Vagina (tissue), 2 donors: ENCODE data around the gene RPLP1. TPM values are rescaled to one million over a fixed set of nuclear protein-coding genes. Genes with fewer than 3 reads are reported as not detected.

Experiments used
- DNase-seq, 2 donors: peaks; one replicate each; pipeline ENCODE4 v3.0.0-alpha.2; 2017; ENCODE audit errors: extremely low spot score in 2 of 2
- H3K27ac ChIP-seq: fragments of 200-600 bp; sonication (generic); one replicate; pipeline ENCODE4 v1.5.1; 2019
- H3K27me3 ChIP-seq: fragments of 200-600 bp; sonication (generic); one replicate; pipeline ENCODE4 v1.5.1; 2019
- H3K36me3 ChIP-seq, 2 donors: fragments of 200-600 bp; sonication (generic); one replicate each; pipeline ENCODE4 v1.5.1; 2017 to 2019
- H3K4me1 ChIP-seq: fragments of 200-600 bp; sonication (generic); one replicate; pipeline ENCODE4 v1.5.1; 2019
- H3K4me3 ChIP-seq, 2 donors: fragments of 200-600 bp; sonication (generic); 1 replicate in 1 of 2; 2 replicates in 1 of 2; pipeline ENCODE4 v1.5.1; 2016 to 2019
- H3K9me3 ChIP-seq: fragments of 200-600 bp; sonication (generic); one replicate; pipeline ENCODE4 v1.5.1; 2019
- CTCF ChIP-seq, 3 experiments: fragments of 450-650 bp in 2 of 3; fragments of 200-600 bp in 1 of 3; sonication (generic) in 1 of 3; IDR thresholded peaks; one replicate each; pipeline ENCODE4 v1.5.1; 2017 to 2019; ENCODE audit warnings: antibody characterized with exemption in 3 of 3, mild to moderate bottlenecking in 2 of 3, moderate library complexity in 2 of 3
- POLR2A ChIP-seq, 2 donors: fragments of 450-650 bp; IDR thresholded peaks; one replicate each; pipeline ENCODE4 v1.6.1; 2017; ENCODE audit warnings: antibody characterized with exemption in 2 of 2, mild to moderate bottlenecking in 2 of 2, moderate library complexity in 2 of 2
- POLR2AphosphoS5 ChIP-seq, 2 donors: sonication (generic); formaldehyde crosslinking; IDR thresholded peaks; one replicate each; pipeline ENCODE4 v1.9.0; 2017; ENCODE audit warnings: antibody characterized with exemption in 2 of 2, mild to moderate bottlenecking in 2 of 2, low read depth in 1 of 2; ENCODE audit not compliant: insufficient read depth in 1 of 2
- intact Hi-C: fragments of 100-400 bp; cut with DNase I; formaldehyde crosslinking; loops from one replicate; pipeline ENCODE4 v1.15.1; 2023
- total RNA-seq: library from RNA; depleted of rRNA; stranded (reverse); fragments of >200 nt; gene quantifications from one replicate; pipeline ENCODE4 v1.2.3, GENCODE V29; 2016

Gene RPLP1
- total RNA-seq, 1 donor from 2014 or later, result 1,258 TPM

GRCh38 chr15:69498987-69499386 is 46.4 kb downstream of the RPLP1 start:
- Histone ChIP-seq H3K27me3 (no peaks in the 10 kb centered on the region), H3K4me3 (no peak overlapping the region), H3K36me3 (no peaks in the 10 kb centered on the region), H3K4me1 (no peaks in the 10 kb centered on the region), H3K9me3 (no peaks in the 10 kb centered on the region), H3K27ac (no peak overlapping the region)
- TF ChIP-seq POLR2A (IDR thresholded peaks at IDR 0.05), result no peak
- TF ChIP-seq CTCF (IDR thresholded peaks at IDR 0.05), result no peak
- no peak for TF ChIP-seq POLR2AphosphoS5 (IDR thresholded peaks at IDR 0.05; ENCODE audit: insufficient read depth in 1 of 2, low read depth in 1 of 2)
- intact Hi-C loops, result no loop called here
- no peak for DNase-seq

GRCh38 chr15:69499521-69500211 is 47.0 kb downstream of the RPLP1 start:
- Histone ChIP-seq H3K9me3 (no peaks in the 10 kb centered on the region), H3K4me1 (no peaks in the 10 kb centered on the region), H3K27ac (no peak overlapping the region), H3K27me3 (no peaks in the 10 kb centered on the region), H3K36me3 (no peaks in the 10 kb centered on the region), H3K4me3 (no peak overlapping the region)
- DNase-seq, result no peak
- intact Hi-C loops, result no loop called here
- TF ChIP-seq CTCF (IDR thresholded peaks at IDR 0.05), result no peak
- TF ChIP-seq POLR2AphosphoS5 (IDR thresholded peaks at IDR 0.05; ENCODE audit: insufficient read depth in 1 of 2, low read depth in 1 of 2), result no peak
- TF ChIP-seq POLR2A (IDR thresholded peaks at IDR 0.05), result no peak

- H3K27ac ChIP-seq, result no peak overlapping the region
- H3K4me3 ChIP-seq, result no peak overlapping the region
- no peaks in the 10 kb centered on the region for H3K9me3 ChIP-seq
- no peaks in the 10 kb centered on the region for H3K27me3 ChIP-seq
- intact Hi-C loops, result no loop called here
- no peak for TF ChIP-seq CTCF (IDR thresholded peaks at IDR 0.05)
- DNase-seq, result no peak
- no peaks in the 10 kb centered on the region for H3K36me3 ChIP-seq
- no peaks in the 10 kb centered on the region for H3K4me1 ChIP-seq
These were observed 47.7 kb downstream of the RPLP1 start for GRCh38 chr15:69500339-69500738.

GRCh38 chr15:69501456-69501855 is 48.8 kb downstream of the RPLP1 start:
- no peak for DNase-seq
- H3K4me1 ChIP-seq, result no peaks in the 10 kb centered on the region
- H3K36me3 ChIP-seq, result no peaks in the 10 kb centered on the region
- TF ChIP-seq POLR2A (IDR thresholded peaks at IDR 0.05) (no peak), CTCF (IDR thresholded peaks at IDR 0.05) (no peak), POLR2AphosphoS5 (IDR thresholded peaks at IDR 0.05; ENCODE audit: insufficient read depth in 1 of 2, low read depth in 1 of 2) (no peak)
- no peaks in the 10 kb centered on the region for H3K9me3 ChIP-seq
- H3K27me3 ChIP-seq, result no peaks in the 10 kb centered on the region
- H3K27ac ChIP-seq, result no peak overlapping the region
- intact Hi-C loops, result no loop called here
- no peak overlapping the region for H3K4me3 ChIP-seq

GRCh38 chr15:69502470-69503045 is 49.9 kb downstream of the RPLP1 start:
- no peaks in the 10 kb centered on the region for H3K36me3 ChIP-seq
- TF ChIP-seq POLR2AphosphoS5 (IDR thresholded peaks at IDR 0.05; ENCODE audit: insufficient read depth in 1 of 2, low read depth in 1 of 2) (no peak), POLR2A (IDR thresholded peaks at IDR 0.05) (no peak), CTCF (IDR thresholded peaks at IDR 0.05) (no peak)
- no peak overlapping the region for H3K27ac ChIP-seq
- H3K27me3 ChIP-seq, result no peaks in the 10 kb centered on the region
- no peaks in the 10 kb centered on the region for H3K4me1 ChIP-seq
- no peak overlapping the region for H3K4me3 ChIP-seq
- DNase-seq, result no peak
- no peaks in the 10 kb centered on the region for H3K9me3 ChIP-seq
- intact Hi-C loops, result no loop called here
